NCI-H1436 treated with DMSO at 0.1 percent for 48 hours (cell line): ENCODE results near the gene HDX.
"Not testable (repeated sequence)": the region's sequence is repeated elsewhere in the genome, so short reads cannot be mapped to it uniquely, and the experiment has no call there.

Source experiments
- DNase-seq: peaks from one replicate; lab custom pipeline; 2025; lab: John Stamatoyannopoulos, UW

Gene HDX

DNA sequence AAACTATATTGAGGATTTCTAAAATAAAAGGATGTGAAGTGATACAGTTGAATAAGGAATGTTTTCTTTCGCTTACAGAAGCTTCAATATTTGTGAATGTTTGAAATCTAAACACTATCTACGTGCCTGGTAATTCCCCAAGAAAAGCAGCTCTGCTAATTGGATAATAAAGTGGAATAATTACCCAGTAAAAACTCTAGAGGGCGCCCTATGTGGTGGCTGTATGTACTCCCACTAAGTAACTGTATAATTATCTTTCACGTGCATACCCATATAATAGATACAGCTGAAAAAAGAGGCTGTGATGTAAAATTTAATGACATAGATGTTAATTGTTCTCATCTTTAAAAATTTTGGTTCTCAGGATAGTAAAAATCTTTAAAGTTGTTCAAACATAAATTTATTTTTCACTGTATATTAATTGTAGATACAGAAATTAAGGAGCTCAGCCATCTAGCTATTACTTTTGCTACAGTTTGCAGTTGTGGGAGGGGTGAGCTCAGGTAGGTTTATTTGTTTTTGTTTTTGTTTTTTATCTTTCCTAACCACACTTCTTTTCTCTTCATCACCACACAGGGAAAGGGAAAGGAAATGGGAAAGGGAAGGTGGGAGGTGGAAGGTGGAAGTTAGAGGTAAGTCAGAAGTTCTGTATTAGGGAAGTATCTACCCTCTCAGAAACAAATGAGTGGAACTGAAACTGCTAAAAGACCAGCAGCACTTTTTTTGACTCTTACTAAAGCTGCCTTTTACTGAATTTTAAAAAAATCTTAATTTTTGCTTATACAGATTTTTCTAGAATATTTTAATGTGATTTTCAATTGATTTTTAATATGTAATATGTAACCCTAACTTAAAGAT lies 162.5 kb downstream of the HDX start:
- peak; percentile 13 for DNase-seq

DNA sequence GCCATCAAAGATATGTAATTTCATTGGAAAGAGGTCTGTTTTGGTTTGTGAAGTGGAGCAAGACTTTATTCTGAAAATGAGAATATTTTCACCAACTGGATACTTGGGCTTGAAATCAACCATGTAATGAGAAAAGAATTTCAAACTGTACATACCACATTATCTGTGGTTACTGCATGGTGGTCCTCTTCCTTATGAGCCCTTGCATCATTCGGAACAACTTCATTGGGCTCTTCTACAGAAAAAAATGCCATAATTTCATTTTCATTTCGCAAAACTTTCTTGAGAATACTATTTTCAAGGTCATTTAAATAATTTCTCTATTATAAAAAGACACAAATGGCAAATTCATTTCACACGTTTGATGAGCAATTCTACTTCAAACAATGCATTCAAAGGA lies 165.6 kb downstream of the HDX start:
- DNase-seq: no peak

GRCh38 chrX:84335121-84335520 lies 167.1 kb downstream of the HDX start:
- no peak for DNase-seq

DNA sequence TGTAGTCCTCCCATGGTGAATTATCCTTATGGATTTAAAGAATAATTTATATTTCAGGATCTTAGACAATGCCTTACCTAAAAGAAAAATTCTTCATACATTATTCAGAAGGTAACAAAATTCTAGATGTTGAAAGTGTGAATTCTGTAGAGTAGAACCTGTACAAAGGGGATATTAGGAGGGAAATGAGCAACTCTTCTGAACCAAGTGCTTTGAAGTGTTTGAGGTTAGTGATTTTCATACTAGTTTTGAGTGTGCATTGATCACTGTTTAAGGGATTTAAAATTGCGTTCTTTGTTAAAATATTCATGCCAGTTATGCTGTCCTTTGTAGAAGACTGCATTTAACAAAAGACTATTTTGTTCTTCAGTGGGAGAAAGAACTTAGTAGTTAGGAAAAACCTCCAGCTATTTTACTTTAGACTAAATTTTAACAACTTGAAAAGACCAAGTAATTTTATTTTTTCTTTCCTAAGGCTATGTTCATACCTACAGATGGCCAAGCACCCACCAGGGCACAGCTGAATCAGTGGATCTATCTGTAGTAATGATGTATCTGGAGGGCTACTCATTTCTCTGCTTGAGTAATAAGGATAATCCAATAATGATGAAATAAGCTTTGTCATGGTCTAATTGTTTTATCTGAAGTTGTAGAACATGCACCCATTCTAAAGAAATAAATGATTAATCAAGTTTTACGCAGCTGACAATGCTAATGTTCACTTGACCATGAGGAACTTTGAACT lies 180.0 kb downstream of the HDX start:
- DNase-seq: no peak

DNA sequence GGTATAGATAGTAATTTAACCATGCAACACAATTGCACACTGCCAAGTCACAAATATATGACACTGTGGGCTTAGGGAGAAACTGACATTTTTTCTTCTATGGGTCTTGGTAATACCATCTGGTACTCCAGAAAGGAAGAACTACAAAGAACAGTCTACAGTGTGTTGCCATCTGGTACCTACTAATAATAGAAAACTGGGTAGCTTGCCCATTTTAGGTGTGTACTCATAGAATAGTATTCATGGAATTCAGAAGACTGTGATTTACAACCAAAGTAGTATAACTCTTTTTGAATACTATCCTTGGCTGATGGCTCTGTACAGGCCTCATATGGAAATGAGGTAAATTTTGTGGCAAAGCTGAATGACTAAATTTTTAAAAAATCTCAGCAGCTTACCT lies 181.6 kb downstream of the HDX start:
- no peak for DNase-seq

DNA sequence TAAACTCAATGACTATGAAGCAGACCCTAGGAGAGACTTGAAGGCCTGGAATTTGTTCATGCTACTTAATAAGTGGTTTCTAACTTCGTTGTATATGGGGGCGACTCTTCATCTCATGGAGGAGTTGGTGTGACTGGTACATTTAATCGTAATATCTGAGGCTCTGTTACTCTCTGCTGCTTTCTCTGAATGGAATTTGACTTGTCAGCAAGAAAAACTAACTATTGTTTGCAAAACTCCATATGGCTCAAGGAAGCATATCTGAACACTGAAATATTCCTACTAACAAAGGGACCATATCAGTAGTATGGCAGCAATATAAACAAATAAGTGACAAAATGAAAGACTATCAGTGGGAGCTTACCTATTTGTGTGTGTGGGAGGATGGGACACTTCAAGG lies 182.2 kb downstream of the HDX start:
- no peak for DNase-seq

DNA sequence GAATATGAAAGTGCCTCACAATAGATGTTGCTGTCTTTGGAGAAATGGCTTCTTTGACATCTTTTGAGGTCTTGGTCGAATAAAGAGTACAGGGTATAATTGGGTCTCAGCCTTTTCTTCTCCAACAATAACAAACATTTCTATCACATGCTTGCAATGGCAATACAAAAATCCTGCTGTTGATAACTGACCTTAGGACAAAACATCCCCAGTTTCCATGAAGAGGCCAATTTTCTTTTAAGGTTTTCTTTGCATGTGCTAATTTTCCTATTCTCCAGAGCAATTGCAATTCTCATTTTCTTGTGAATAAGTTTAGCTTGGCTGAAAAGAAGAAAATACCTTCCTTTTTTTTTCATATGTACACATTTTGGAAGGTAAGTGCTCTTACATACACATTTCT lies 183.6 kb downstream of the HDX start:
- DNase-seq: no peak

DNA sequence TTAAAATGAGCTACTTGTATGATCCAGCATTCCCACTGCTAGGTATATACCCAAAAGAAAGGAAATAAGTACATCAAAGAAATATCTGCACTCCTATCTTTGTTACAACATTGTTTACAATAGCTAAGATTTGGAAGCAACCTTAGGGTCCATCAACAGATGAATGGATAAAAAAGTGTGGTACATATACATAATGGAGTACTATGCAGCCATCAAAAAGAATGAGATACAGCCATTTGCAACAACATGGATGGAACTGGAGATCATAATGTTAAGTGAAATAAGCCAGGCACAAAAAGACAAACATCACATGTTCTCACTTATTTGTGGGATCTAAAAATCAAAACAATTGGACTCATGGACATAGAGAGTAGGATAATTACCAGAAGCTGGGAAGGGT lies 186.3 kb downstream of the HDX start:
- not testable (repeated sequence) for DNase-seq
